PC-9 (cell line): Measurements from ENCODE around the gene CPVL. TPM values are rescaled to one million over a fixed set of nuclear protein-coding genes. Genes with fewer than 3 reads are reported as not detected.

Source experiments
- BruUV-seq: library from RNA; stranded (reverse); fragments of 400-500 nt; replicated peaks from 2 replicates; lab custom pipeline; 2021; lab: Mats Ljungman, UMichigan
- CTCF ChIA-PET: fragments of 300-600 bp; sonication (Branson Sonifier 250); formaldehyde crosslinking; loops from one replicate; lab custom pipeline; 2022; ENCODE audit warnings: antibody characterized with exemption; lab: Charles Lee
- POLR2A ChIA-PET: fragments of 300-600 bp; sonication (Branson Sonifier 250); formaldehyde crosslinking; loops from one replicate; lab custom pipeline; 2022; ENCODE audit warnings: antibody characterized with exemption; ENCODE audit not compliant: unreplicated experiment; lab: Charles Lee
- DNase-seq, 2 experiments: peaks; one replicate each; pipeline versions ENCODE4 v3.0.0 to v3.0.0-alpha.2; 2015 to 2022; ENCODE audit warnings: mixed read lengths in 1 of 2
- H2AFZ ChIP-seq: fragments of 200-600 bp; sonication (generic); 2 replicates; pipeline ENCODE4 v1.8.1; 2017; ENCODE audit warnings: antibody characterized with exemption
- H3F3A ChIP-seq: fragments of 200-600 bp; sonication (generic); 2 replicates; pipeline ENCODE4 v1.8.1; 2017; ENCODE audit warnings: antibody characterized with exemption, mild to moderate bottlenecking, low read depth; ENCODE audit not compliant: insufficient read depth
- H3K27ac ChIP-seq: fragments of 200-600 bp; sonication (generic); 2 replicates; pipeline ENCODE4 v1.6.1; 2016; ENCODE audit warnings: mixed run types
- H3K27me3 ChIP-seq: fragments of 200-600 bp; sonication (generic); 2 replicates; pipeline ENCODE4 v1.6.1; 2016; ENCODE audit warnings: low read depth, mixed run types; ENCODE audit not compliant: insufficient read depth
- H3K36me3 ChIP-seq: fragments of 200-600 bp; sonication (generic); 2 replicates; pipeline ENCODE4 v1.6.1; 2016; ENCODE audit warnings: low read depth, mixed run types
- H3K4me1 ChIP-seq: fragments of 200-600 bp; sonication (generic); replicated peaks from 2 replicates; pipeline ENCODE4 v1.6.1; 2016; ENCODE audit warnings: mixed run types; ENCODE audit not compliant: insufficient read depth
- H3K4me2 ChIP-seq: fragments of 200-600 bp; sonication (generic); 2 replicates; pipeline ENCODE4 v1.6.1; 2017; ENCODE audit warnings: mixed run types
- H3K4me3 ChIP-seq: fragments of 200-600 bp; sonication (generic); 2 replicates; pipeline ENCODE4 v1.6.1; 2016; ENCODE audit warnings: mixed run types
- H3K79me2 ChIP-seq: fragments of 200-600 bp; sonication (generic); 2 replicates; pipeline ENCODE4 v1.6.1; 2017; ENCODE audit warnings: low read depth, mixed run types
- H3K9me2 ChIP-seq: fragments of 200-600 bp; sonication (generic); 2 replicates; pipeline ENCODE4 v1.8.1; 2017; ENCODE audit warnings: mild to moderate bottlenecking; ENCODE audit not compliant: insufficient read depth
- H3K9me3 ChIP-seq: fragments of 200-600 bp; sonication (generic); 2 replicates; pipeline ENCODE4 v1.8.1; 2016; ENCODE audit warnings: low read depth; ENCODE audit not compliant: insufficient read depth
- H4K20me1 ChIP-seq: fragments of 200-600 bp; sonication (generic); 2 replicates; pipeline ENCODE4 v1.8.1; 2017; ENCODE audit not compliant: insufficient read depth
- EZH2 ChIP-seq: fragments of 200-600 bp; sonication (generic); IDR thresholded peaks from 2 replicates; pipeline ENCODE4 v1.8.0; 2017; ENCODE audit warnings: antibody characterized with exemption, low read depth
- intact Hi-C: fragments of 100-400 bp; cut with micrococcal nuclease; formaldehyde crosslinking; loops from one replicate; pipeline ENCODE4 v1.10.0; 2022; ENCODE audit not compliant: unreplicated experiment
- total RNA-seq: library from RNA; stranded (reverse); gene quantifications from 2 replicates; pipeline ENCODE4 v1.2.3, GENCODE V29; 2021
- TF ChIP-seq, protein P1 (sequence below): fragments of 200-600 bp; sonication (generic); conservative IDR thresholded peaks from 2 replicates; pipeline ENCODE4 v1.6.1; 2017; ENCODE audit warnings: mixed run types, antibody characterized with exemption, mild to moderate bottlenecking, moderate library complexity

The CPVL gene
- total RNA-seq, 1 experiment from 2014 or later: not detected

DNA sequence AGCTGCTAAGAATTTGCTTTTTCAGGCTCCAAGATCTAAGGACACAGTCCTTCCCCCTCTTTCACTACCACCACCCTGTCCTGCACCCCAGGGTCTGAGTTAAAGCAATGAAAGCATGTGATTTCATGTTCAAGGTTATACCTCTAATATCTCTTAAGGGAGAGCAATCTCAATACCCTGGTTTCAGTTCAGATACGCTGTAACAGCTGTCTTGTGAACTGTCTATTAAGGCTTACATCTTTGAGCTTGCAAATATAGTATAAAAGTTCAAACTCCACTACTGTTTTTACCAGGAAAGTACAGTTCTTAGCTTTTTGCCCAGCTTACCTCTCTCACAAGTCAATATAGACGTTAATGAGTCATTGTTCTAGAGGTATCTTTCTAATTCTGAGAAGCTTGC, 2.6 kb downstream of the CPVL start:
- POLR2A ChIA-PET: no interaction called here
- TF ChIP-seq, protein P1, sequence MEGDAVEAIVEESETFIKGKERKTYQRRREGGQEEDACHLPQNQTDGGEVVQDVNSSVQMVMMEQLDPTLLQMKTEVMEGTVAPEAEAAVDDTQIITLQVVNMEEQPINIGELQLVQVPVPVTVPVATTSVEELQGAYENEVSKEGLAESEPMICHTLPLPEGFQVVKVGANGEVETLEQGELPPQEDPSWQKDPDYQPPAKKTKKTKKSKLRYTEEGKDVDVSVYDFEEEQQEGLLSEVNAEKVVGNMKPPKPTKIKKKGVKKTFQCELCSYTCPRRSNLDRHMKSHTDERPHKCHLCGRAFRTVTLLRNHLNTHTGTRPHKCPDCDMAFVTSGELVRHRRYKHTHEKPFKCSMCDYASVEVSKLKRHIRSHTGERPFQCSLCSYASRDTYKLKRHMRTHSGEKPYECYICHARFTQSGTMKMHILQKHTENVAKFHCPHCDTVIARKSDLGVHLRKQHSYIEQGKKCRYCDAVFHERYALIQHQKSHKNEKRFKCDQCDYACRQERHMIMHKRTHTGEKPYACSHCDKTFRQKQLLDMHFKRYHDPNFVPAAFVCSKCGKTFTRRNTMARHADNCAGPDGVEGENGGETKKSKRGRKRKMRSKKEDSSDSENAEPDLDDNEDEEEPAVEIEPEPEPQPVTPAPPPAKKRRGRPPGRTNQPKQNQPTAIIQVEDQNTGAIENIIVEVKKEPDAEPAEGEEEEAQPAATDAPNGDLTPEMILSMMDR: no peak
- no peak for TF ChIP-seq EZH2
- CTCF ChIA-PET: no interaction called here
- peaks cover 2% of the 10 kb centered on the region; the same call in 1 of the 2 replicates for H3K27me3 ChIP-seq
- H3K9me2 ChIP-seq: no peaks in the 10 kb centered on the region
- H3K9me3 ChIP-seq: 0 out of 2 replicates have a peak, but pooled peaks cover 5% of the 10 kb centered on the region
- intact Hi-C loops: no loop called here
- H3K4me3 ChIP-seq: no peak overlapping the region
- no peaks in the 10 kb centered on the region for H3K36me3 ChIP-seq
- no TSS peak for BruUV-seq
- H3F3A ChIP-seq: peaks cover 7% of the 10 kb centered on the region; the same call in 1 of the 2 replicates
- no peak overlapping the region for H2AFZ ChIP-seq
- no peak for DNase-seq
- no peak overlapping the region for H3K27ac ChIP-seq
- no peak overlapping the region for H3K4me2 ChIP-seq
- peaks cover 26% of the 10 kb centered on the region for H3K4me1 ChIP-seq
- H4K20me1 ChIP-seq: no peaks in the 10 kb centered on the region
- no peaks in the 10 kb centered on the region for H3K79me2 ChIP-seq

DNA sequence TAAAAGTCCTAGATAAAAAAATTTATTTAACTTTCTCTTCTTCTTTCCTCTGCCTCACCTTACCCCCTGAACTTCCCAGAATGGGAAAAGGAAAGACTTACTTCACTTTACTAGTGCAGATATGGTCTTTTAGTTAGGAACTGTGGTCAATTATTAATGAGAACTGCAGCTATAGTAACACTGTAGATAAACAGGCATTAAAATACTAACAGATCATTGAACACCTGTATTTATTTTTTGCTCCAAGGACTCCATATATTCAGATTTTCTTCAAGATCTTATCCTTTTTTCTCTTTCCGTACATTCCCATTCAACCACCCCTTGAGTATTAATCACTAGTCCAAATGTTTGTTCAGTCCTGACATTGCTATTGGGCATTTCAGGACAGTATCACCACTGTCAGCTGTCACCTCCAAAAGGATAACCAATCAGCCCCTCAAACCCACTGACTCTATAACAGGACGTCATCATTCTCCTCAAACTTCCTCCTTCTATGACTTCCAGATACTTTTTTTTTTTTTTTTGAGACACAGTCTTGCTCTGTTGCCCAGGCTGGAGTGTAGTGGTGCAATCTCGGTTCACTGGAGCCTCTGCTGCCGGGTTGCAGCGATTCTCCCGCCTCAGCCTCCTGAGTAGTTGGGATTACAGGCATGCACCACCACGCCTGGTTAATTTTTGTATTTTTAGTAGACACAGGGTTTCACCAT, 4.2 kb downstream of the CPVL start:
- Histone ChIP-seq H3K4me2 (no peak overlapping the region), H3F3A (peaks cover 7% of the 10 kb centered on the region; the same call in 1 of the 2 replicates), H4K20me1 (no peaks in the 10 kb centered on the region), H3K4me3 (no peak overlapping the region), H2AFZ (no peak overlapping the region), H3K9me3 (0 out of 2 replicates have a peak, but pooled peaks cover 5% of the 10 kb centered on the region), H3K36me3 (no peaks in the 10 kb centered on the region), H3K9me2 (no peaks in the 10 kb centered on the region), H3K4me1 (peaks cover 27% of the 10 kb centered on the region), H3K79me2 (no peaks in the 10 kb centered on the region), H3K27me3 (no peaks in the 10 kb centered on the region; the same call in 1 of the 2 replicates), H3K27ac (no peak overlapping the region)
- TF ChIP-seq EZH2: no peak
- TF ChIP-seq, protein P1: no peak
- BruUV-seq: no TSS peak
- POLR2A ChIA-PET: no interaction called here
- DNase-seq: no peak
- CTCF ChIA-PET: no interaction called here
- intact Hi-C loops: no loop called here

- no peak for DNase-seq
- no peaks in the 10 kb centered on the region for H3K79me2 ChIP-seq
- ChIA-PET POLR2A (no interaction called here), CTCF (no interaction called here)
- H3K9me3 ChIP-seq: peaks cover 9% of the 10 kb centered on the region; the same call in 1 of the 2 replicates
- H4K20me1 ChIP-seq: no peaks in the 10 kb centered on the region
- H2AFZ ChIP-seq: no peak overlapping the region
- H3F3A ChIP-seq: peaks cover 3% of the 10 kb centered on the region; the same call in 1 of the 2 replicates
- H3K9me2 ChIP-seq: no peaks in the 10 kb centered on the region
- no TSS peak for BruUV-seq
- intact Hi-C loops: no loop called here
- no peak overlapping the region for H3K4me3 ChIP-seq
- peak overlapping the region; percentile 26 for H3K4me2 ChIP-seq
- H3K27ac ChIP-seq: no peak overlapping the region
- no peaks in the 10 kb centered on the region; the same call in 1 of the 2 replicates for H3K27me3 ChIP-seq
- TF ChIP-seq, protein P1: no peak
- TF ChIP-seq EZH2: no peak
- H3K36me3 ChIP-seq: no peaks in the 10 kb centered on the region
- H3K4me1 ChIP-seq: peaks cover 27% of the 10 kb centered on the region
Measured at GRCh38 chr7:29140873-29141468, 5.4 kb downstream of the CPVL start.
